ENCODE results near the gene MADCAM1.

DNA sequence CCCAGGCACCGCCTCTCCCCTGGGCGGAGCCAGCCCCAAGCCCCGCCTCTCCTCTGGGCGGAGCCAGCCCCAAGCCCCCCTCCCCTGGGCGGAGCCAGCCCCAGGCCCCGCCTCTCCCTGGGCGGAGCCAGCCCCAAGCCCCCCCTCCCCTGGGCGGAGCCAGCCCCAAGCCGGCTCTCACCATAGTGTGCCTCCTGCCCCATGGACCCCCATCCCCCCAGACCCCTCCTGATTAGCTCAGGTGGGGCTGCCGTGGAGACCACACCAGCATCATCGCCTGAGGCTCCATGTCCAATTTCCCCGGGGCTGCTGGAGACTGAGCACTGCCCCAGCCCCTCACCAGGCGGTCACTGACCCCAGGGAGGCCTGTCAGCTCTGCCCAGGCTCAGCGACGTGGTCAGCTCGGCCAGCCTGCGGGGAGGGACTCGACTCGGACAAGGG lies 4.2 kb upstream of the MADCAM1 start:
- TF ChIP-seq EP300 (IDR thresholded peaks at IDR 0.05): no peak
- TF ChIP-seq POLR2A (IDR thresholded peaks at IDR 0.05): no peak

Measured in tibial nerve (tissue), 3 donors.